Activated CD8-positive, alpha-beta memory T cell treated with anti-CD3 and anti-CD28 coated beads, Interleukin-2, amount 10 ng/mL, durations not matched to agents 7 days and 5 days (primary cell): ENCODE measurements around the gene GRIN2A. TPM values are rescaled to one million over a fixed set of nuclear protein-coding genes. Genes with fewer than 3 reads are reported as not detected.

Experiments
- ATAC-seq: fragments of 150-1000 bp; cut with Tn5 transposase; one replicate; pipeline ENCODE4 v1.10.0; 2021; ENCODE audit warnings: moderate library complexity
- CTCF ChIA-PET: fragments of 350-600 bp; sonication (Branson Sonifier 250); formaldehyde crosslinking; loops from one replicate; lab custom pipeline; 2021; ENCODE audit warnings: antibody characterized with exemption; lab: Charles Lee
- DNase-seq: peaks from one replicate; pipeline ENCODE4 v3.0.0-alpha.2; 2020
- H3K27ac Mint-ChIP-seq: one replicate; pipeline ENCODE4 v1.8.0; 2021; ENCODE audit warnings: mild to moderate bottlenecking, mixed read lengths
- H3K27me3 Mint-ChIP-seq: one replicate; pipeline ENCODE4 v1.8.0; 2021; ENCODE audit warnings: mixed read lengths
- H3K36me3 Mint-ChIP-seq: one replicate; pipeline ENCODE4 v1.8.0; 2021; ENCODE audit warnings: mild to moderate bottlenecking, mixed read lengths
- H3K4me1 Mint-ChIP-seq: one replicate; pipeline ENCODE4 v1.8.0; 2021; ENCODE audit warnings: mixed read lengths
- H3K4me3 Mint-ChIP-seq: one replicate; pipeline ENCODE4 v1.8.0; 2021; ENCODE audit warnings: mild to moderate bottlenecking, moderate library complexity, mixed read lengths
- H3K9me3 Mint-ChIP-seq: one replicate; pipeline ENCODE4 v1.8.0; 2022; ENCODE audit warnings: low read depth, mixed read lengths
- total RNA-seq, 2 experiments: library from RNA; stranded (reverse); gene quantifications; one replicate each; pipeline ENCODE4 v1.2.3, GENCODE V29; 2021

The GRIN2A gene
- total RNA-seq, 2 experiments from 2014 or later, result not detected

DNA sequence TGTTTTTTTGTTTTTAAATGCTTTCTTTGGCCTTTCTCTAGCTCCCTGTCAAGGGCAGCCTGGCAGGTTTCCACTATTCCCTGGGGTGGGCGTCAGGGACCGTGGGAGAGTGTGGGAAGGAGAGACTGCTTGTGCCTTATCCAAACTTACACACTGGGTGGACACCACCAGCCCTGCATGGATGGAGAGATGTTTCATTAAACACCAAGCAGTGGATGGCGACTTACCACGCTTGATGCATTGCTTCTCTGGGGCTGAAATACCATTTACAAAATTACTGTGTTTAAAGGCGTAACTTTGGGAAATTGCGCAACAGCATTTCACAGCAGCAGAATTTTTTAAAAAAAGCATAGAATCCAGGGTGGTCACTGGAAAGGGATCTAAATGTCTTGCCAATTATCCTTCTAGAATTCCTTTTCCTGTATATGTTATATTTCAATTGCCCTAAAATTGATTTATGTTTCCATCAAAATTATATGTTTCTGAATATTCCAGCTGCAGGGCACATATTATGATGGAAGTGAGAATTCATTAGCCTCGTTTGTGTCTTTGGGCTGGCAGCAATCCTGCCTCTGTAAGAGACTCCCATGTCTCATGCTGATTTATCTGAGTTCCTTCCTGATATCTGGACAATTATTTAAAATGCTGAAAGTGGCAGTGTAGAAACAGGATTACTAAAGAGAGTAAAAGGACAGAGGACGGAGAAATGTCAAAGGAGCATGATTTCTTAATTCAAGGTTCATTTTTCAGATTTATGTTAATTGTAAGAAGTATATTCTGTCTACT lies 247.3 kb downstream of the GRIN2A start:
- Mint-ChIP-seq H3K9me3 (no peaks in the 10 kb centered on the region), H3K27ac (no peak overlapping the region), H3K27me3 (no peaks in the 10 kb centered on the region), H3K36me3 (no peaks in the 10 kb centered on the region), H3K4me3 (no peak overlapping the region), H3K4me1 (no peaks in the 10 kb centered on the region)
- CTCF ChIA-PET, result no interaction called here
- no peak for ATAC-seq
- DNase-seq, result no peak

DNA sequence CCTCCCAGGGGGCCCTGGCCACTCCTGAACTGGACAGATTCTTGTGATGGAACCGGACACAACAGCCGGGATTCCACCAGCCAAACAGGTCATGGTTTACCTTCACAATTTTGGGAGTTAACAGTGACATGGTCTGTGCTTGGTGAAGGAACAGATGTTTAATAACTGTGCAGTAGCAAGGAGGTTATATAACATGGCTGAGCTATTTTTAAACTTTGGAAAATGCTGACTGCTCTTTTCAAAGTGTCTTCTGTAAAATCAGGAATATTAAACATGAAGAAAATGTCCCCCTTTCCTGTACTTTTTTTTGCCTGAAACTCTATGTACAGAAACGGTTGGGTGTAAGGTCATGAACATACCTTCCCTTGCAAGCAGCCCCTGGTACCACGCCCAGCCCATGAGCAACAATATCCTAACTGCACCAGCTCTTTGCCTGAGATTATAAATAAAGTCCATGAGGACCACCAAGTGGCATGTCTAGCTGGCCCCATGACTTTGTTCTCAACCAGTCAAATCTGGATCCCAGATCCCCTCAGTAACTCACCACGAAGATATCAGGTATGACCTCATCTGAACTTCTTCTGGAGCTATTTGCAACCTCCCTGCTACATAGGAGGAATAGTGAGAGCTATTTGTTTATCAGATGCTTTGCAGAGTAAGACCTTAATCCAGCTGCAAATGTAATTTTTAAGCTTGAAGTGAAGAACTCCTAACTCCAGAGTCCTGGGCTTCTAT lies 249.1 kb downstream of the GRIN2A start:
- no peak for ATAC-seq
- CTCF ChIA-PET, result no interaction called here

DNA sequence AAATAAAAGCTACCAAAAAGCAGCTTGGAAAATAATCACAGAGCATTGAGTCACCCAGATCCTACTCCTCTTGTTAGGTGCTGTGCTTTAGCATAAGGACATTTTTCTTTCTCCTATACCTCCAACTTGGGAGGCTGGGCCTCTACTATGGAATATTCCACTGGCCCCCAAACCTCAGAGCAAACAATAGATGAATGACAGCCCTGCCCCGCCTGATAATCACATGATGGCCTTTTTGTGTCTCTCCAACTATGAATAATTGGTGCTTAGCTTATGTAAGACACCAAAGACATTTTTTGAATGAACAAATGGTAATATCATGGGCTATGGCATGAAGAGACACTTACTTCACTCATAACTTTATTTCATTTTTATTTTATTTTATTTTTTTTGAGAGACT lies 250.2 kb downstream of the GRIN2A start:
- H3K4me1 Mint-ChIP-seq, result no peaks in the 10 kb centered on the region
- CTCF ChIA-PET, result no interaction called here
- no peaks in the 10 kb centered on the region for H3K9me3 Mint-ChIP-seq
- ATAC-seq (no peak), DNase-seq (no peak)
- no peaks in the 10 kb centered on the region for H3K27me3 Mint-ChIP-seq
- no peak overlapping the region for H3K4me3 Mint-ChIP-seq
- no peak overlapping the region for H3K27ac Mint-ChIP-seq
- no peaks in the 10 kb centered on the region for H3K36me3 Mint-ChIP-seq

More for the DNA sequence above, 249.1 kb downstream of the GRIN2A start:
- DNase-seq, result no peak
- H3K4me1 Mint-ChIP-seq, result no peaks in the 10 kb centered on the region
- no peaks in the 10 kb centered on the region for H3K27me3 Mint-ChIP-seq
- H3K4me3 Mint-ChIP-seq, result no peak overlapping the region
- no peaks in the 10 kb centered on the region for H3K9me3 Mint-ChIP-seq
- no peaks in the 10 kb centered on the region for H3K36me3 Mint-ChIP-seq
- no peak overlapping the region for H3K27ac Mint-ChIP-seq

DNA sequence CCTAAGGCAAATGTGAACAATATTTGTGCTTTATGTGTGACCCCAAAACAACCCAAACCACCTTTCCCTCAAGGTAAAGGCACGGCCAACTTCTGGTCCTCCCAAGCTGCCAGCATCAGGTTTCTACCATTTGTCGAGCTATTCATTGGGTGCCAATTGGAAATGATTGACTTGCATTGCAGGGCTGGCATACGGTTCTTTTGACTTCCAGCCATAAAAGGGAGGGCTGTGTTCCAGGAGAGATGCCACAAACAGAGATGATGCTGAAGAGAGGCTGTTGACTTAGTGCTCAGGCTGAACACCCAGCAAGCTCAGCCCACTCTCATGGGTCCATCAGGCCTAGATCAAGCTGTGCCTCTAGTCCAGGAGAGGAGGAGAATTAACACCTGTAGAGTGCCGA lies 252.4 kb downstream of the GRIN2A start:
- Mint-ChIP-seq H3K36me3 (no peaks in the 10 kb centered on the region), H3K4me1 (no peaks in the 10 kb centered on the region), H3K27ac (no peak overlapping the region), H3K4me3 (no peak overlapping the region), H3K27me3 (no peaks in the 10 kb centered on the region), H3K9me3 (no peaks in the 10 kb centered on the region)
- no peak for DNase-seq
- ATAC-seq, result no peak
- CTCF ChIA-PET, result no interaction called here

DNA sequence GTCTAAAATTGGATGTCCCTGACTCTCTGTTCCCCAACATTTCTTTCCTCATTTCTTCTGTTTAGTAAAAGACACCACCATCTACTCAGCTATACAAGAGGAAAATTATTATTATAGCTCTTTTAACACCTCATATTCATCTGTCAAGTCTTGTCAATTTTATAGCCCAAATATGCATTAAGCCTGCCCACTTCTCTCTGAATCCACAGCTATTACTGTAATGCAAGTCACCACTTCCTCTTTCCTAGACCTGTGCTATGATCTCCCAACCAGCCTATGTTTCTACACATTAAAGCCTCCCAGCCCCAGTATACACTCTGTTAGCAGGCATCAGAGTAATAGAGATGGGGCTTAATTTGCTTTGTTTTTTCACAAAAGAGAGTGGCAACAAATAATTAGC lies 252.9 kb downstream of the GRIN2A start:
- H3K9me3 Mint-ChIP-seq, result no peaks in the 10 kb centered on the region
- H3K27me3 Mint-ChIP-seq, result no peaks in the 10 kb centered on the region
- DNase-seq (no peak), ATAC-seq (no peak)
- H3K36me3 Mint-ChIP-seq, result no peaks in the 10 kb centered on the region
- H3K4me3 Mint-ChIP-seq, result no peak overlapping the region
- CTCF ChIA-PET, result no interaction called here
- no peak overlapping the region for H3K27ac Mint-ChIP-seq
- H3K4me1 Mint-ChIP-seq, result no peaks in the 10 kb centered on the region

DNA sequence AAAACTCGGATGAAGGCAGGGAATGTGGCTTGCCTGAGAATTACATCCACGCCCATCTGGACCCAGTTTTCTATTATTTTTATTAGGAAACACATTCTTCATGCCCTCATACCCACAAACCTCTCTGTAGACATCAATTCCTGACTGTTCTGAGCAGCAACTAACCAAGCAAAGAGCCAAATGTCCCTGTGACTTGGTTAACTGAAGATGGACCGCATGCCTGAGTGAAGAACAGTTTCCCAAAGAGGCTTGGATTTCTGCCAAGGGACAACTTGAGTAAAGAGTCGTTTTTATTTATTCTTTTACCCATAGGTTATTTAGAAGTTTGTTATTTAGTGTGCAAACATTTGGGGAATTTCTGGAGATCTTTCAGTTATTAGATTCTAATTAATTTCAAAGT lies 259.8 kb downstream of the GRIN2A start:
- no peaks in the 10 kb centered on the region for H3K36me3 Mint-ChIP-seq
- no peak for DNase-seq
- H3K4me3 Mint-ChIP-seq, result no peak overlapping the region
- no peak for ATAC-seq
- no peaks in the 10 kb centered on the region for H3K9me3 Mint-ChIP-seq
- CTCF ChIA-PET, result no interaction called here
- H3K27ac Mint-ChIP-seq, result no peak overlapping the region
- H3K4me1 Mint-ChIP-seq, result no peaks in the 10 kb centered on the region
- no peaks in the 10 kb centered on the region for H3K27me3 Mint-ChIP-seq

DNA sequence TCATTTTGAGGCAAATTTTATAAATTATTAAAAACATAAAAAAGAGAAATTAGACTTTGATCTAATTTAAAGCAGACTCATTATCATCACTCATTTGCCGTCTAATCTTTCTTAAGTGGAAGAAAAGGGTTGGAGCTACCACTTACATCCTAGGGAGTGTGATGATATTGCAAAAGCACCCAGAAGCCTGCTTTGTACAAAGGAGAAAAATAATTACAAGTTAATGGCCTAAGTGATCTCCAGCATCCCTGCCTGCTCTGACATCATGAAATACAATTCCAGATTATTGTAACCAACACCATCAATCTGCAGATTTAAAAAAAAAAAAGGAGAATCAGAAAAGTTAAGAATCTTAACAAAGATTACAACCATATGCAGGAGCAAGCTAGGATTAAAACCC lies 260.2 kb downstream of the GRIN2A start:
- Mint-ChIP-seq H3K36me3 (no peaks in the 10 kb centered on the region), H3K27ac (no peak overlapping the region), H3K4me3 (no peak overlapping the region), H3K9me3 (no peaks in the 10 kb centered on the region), H3K27me3 (no peaks in the 10 kb centered on the region), H3K4me1 (no peaks in the 10 kb centered on the region)
- ATAC-seq, result no peak
- no peak for DNase-seq
- CTCF ChIA-PET, result no interaction called here

DNA sequence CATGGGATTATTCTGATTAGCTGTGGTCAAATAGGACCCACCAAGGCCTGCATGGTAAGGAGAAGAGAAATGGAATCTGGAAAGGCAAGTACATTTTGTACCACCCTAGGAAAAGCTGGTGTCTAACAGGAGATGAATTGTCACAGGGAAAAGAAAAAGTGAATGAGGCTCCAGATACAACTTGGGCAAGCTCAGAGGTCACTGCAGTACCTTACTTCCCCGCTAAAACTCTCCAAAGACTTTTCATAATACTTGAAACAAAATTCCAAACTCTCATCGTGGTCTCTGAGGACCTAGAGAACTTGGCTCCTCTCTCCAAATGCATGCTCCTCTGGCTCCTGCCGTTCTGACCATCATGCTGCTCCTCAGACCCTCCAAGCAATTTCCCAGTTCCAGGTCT lies 262.8 kb downstream of the GRIN2A start:
- Mint-ChIP-seq H3K27ac (no peak overlapping the region), H3K9me3 (peaks cover 1% of the 10 kb centered on the region), H3K4me1 (no peaks in the 10 kb centered on the region), H3K27me3 (no peaks in the 10 kb centered on the region), H3K4me3 (no peak overlapping the region), H3K36me3 (no peaks in the 10 kb centered on the region)
- no peak for DNase-seq
- ATAC-seq, result no peak
- CTCF ChIA-PET, result no interaction called here

DNA sequence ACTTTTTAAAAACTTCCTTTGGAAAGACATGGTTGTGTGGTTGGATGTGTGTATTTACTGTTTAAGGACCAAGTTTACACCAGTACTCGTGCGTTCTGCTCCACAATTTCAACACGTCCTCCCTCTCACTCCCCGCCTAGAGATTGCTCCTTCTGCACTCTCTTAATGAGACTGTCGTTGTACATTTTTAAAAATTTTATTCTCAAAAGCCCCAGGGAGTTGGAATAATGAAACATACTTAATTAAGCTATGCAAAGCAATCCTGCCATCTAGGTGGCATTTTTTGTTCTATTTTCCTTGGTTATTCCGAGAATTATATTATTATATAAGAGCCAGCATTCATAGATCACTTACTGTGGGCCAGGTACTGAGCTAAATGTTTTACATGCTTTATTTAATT lies 264.5 kb downstream of the GRIN2A start:
- Mint-ChIP-seq H3K36me3 (no peaks in the 10 kb centered on the region), H3K4me3 (no peak overlapping the region), H3K4me1 (no peaks in the 10 kb centered on the region), H3K9me3 (peaks cover 1% of the 10 kb centered on the region), H3K27ac (no peak overlapping the region), H3K27me3 (no peaks in the 10 kb centered on the region)
- CTCF ChIA-PET, result no interaction called here
- no peak for DNase-seq
- ATAC-seq, result no peak

DNA sequence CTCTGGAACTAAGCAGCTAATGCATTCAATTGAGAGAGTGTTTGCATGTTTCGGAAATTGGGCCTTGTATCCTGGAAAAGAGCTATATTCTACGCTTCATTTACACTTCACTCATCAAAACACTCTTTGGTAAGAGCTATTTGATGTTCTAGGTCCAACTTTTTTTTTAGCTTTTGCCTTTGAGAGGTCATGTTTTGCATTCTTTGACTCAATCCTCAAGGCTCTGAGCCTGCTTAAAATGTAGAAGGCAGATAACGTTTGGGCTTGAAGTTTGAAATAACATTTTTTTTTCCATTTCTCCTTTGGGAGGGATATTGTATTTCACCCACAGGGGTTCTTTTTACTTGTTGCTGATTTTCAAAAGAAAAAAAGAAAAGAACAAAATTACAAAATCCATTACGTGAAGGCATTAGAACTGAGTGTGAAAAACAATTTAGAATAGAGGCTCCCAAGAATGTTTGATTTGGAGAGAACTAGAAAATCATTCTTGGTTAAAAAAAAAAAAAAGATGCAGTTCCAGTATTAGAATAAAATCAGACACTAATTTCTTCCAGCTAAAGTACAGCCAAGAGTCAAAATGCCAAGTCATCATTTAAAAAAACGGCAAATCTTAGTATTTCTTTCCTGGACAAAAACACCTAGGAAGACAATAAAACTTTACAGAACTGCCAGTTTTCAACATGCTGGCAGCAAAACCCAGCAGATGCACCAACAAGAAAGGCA lies 268.5 kb downstream of the GRIN2A start:
- Mint-ChIP-seq H3K27me3 (no peaks in the 10 kb centered on the region), H3K9me3 (peaks cover 1% of the 10 kb centered on the region), H3K36me3 (no peaks in the 10 kb centered on the region), H3K4me3 (no peak overlapping the region), H3K4me1 (no peaks in the 10 kb centered on the region), H3K27ac (no peak overlapping the region)
- DNase-seq (no peak), ATAC-seq (no peak)
- CTCF ChIA-PET, result no interaction called here

DNA sequence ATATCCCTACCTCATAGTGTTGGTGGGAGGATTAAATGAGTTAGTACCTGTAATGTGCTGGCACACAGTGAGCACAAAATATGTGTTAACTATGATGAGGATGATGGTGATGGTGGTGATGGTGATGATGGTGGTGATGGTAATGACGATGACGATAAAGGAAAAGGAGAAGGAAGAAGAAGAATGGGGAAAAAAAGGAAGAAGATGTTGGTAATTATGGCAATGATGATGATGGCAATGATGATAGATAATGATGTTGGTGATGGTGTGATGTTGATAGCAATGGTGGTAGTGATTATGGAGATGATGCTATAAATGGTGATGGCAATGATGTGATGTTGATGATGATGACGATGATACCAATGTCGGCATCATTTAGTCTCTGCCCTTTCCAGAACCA lies 270.2 kb downstream of the GRIN2A start:
- H3K9me3 Mint-ChIP-seq, result peaks cover 4% of the 10 kb centered on the region
- DNase-seq (no peak), ATAC-seq (no peak)
- H3K27me3 Mint-ChIP-seq, result no peaks in the 10 kb centered on the region
- no peak overlapping the region for H3K4me3 Mint-ChIP-seq
- CTCF ChIA-PET, result no interaction called here
- no peaks in the 10 kb centered on the region for H3K4me1 Mint-ChIP-seq
- no peak overlapping the region for H3K27ac Mint-ChIP-seq
- no peaks in the 10 kb centered on the region for H3K36me3 Mint-ChIP-seq

DNA sequence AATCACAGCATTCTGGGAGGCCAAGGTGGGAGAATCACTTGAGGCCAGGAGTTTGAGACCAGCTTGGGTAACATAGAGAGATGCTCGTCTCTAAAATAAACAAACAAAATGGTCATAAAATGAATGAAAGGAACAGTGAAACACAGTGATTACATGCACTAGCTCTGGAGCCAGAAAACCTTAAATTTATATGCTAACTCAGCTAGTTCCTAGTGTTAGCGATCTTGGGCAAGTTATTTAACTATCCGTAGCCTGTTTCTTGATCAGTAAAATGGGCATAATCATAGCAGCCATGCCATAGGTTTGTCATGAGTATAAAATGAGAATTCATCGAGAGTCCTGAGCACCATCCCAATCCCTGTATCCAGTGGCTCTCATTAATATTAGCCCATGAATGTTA lies 271.0 kb downstream of the GRIN2A start:
- Mint-ChIP-seq H3K4me3 (no peak overlapping the region), H3K9me3 (peaks cover 5% of the 10 kb centered on the region), H3K4me1 (no peaks in the 10 kb centered on the region), H3K36me3 (no peaks in the 10 kb centered on the region), H3K27ac (no peak overlapping the region), H3K27me3 (no peaks in the 10 kb centered on the region)
- DNase-seq, result no peak
- ATAC-seq, result no peak
- CTCF ChIA-PET, result no interaction called here

DNA sequence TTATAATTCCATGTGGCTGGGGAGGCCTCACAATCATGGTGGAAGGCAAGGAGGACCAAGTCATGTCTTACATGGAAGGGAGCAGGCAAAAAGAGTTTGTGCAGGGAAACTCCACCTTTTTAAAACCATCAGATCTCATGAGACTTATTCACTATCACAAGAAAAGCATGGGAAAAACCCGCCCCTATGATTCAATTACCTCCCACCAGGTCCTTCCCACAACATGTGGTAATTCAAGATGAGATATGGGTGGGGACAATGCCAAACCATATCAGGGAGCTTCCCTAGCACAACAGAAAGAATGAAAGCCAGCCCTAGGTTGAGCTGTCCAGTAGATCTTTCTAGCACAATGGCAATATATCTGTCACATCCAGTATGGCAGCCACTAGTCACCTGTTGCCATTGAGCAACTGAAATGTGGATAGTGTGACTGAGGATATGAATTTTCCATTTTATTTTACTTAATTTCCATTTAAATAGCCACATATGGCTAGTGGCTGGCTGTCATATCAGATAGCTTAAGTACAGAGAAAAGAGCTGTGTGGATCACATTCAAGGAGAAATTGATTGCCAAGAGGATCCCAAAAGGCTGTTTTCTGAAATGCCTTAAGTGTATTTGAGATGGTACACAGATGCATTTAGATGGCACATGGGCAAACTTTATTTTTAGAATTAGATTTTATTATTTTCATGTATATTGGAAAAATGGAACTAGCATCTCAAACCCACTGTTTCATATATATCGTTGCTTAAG lies 273.0 kb downstream of the GRIN2A start:
- no peak overlapping the region for H3K27ac Mint-ChIP-seq
- peaks cover 3% of the 10 kb centered on the region for H3K9me3 Mint-ChIP-seq
- no peak overlapping the region for H3K4me3 Mint-ChIP-seq
- no peaks in the 10 kb centered on the region for H3K27me3 Mint-ChIP-seq
- no peaks in the 10 kb centered on the region for H3K4me1 Mint-ChIP-seq
- CTCF ChIA-PET, result no interaction called here
- H3K36me3 Mint-ChIP-seq, result no peaks in the 10 kb centered on the region
- DNase-seq (no peak), ATAC-seq (no peak)
